Peyer's patch (tissue), 4 donors: ENCODE data around the gene DHRSX.

ENCODE experiments used
- CTCF ChIP-seq, 6 experiments: fragments of 450-650 bp in 4 of 6; fragments of 200-600 bp in 2 of 6; sonication (generic) in 1 of 6; IDR thresholded peaks; one replicate each; pipeline ENCODE4 v1.5.1; 2017 to 2019; ENCODE audit warnings: antibody characterized with exemption in 6 of 6, mild to moderate bottlenecking in 3 of 6, moderate library complexity in 1 of 6
- POLR2A ChIP-seq, 2 donors: fragments of 450-650 bp; IDR thresholded peaks; one replicate each; pipeline ENCODE4 v1.5.1; 2017; ENCODE audit warnings: antibody characterized with exemption in 2 of 2, mild to moderate bottlenecking in 2 of 2, moderate library complexity in 2 of 2

- TF ChIP-seq CTCF (IDR thresholded peaks at IDR 0.05), result no peak
- no peak for TF ChIP-seq POLR2A (IDR thresholded peaks at IDR 0.05)
These were observed 1.4 kb upstream of the DHRSX start for GRCh38 chrX:2502120-2502667.
